ENCODE data around the gene KIAA1210.

- TF ChIP-seq, protein P1, sequence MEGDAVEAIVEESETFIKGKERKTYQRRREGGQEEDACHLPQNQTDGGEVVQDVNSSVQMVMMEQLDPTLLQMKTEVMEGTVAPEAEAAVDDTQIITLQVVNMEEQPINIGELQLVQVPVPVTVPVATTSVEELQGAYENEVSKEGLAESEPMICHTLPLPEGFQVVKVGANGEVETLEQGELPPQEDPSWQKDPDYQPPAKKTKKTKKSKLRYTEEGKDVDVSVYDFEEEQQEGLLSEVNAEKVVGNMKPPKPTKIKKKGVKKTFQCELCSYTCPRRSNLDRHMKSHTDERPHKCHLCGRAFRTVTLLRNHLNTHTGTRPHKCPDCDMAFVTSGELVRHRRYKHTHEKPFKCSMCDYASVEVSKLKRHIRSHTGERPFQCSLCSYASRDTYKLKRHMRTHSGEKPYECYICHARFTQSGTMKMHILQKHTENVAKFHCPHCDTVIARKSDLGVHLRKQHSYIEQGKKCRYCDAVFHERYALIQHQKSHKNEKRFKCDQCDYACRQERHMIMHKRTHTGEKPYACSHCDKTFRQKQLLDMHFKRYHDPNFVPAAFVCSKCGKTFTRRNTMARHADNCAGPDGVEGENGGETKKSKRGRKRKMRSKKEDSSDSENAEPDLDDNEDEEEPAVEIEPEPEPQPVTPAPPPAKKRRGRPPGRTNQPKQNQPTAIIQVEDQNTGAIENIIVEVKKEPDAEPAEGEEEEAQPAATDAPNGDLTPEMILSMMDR (IDR thresholded peaks at IDR 0.05): no peak
- no peak for TF ChIP-seq POLR2A (IDR thresholded peaks at IDR 0.05)
Measured at GRCh38 chrX:119093991-119094735, 33.4 kb downstream of the KIAA1210 start.

All from right lobe of liver (tissue), 4 donors.